GM20431 (cell line): ENCODE data around the gene TMEM18.

Experiments used
- in situ Hi-C: fragments of 300-500 bp; cut with MseI, MboI; formaldehyde crosslinking; loops from one replicate; pipeline ENCODE4 v1.15.0; 2020; ENCODE audit warnings: low sequenced_read_pairs; ENCODE audit not compliant: unreplicated experiment

Gene TMEM18

DNA sequence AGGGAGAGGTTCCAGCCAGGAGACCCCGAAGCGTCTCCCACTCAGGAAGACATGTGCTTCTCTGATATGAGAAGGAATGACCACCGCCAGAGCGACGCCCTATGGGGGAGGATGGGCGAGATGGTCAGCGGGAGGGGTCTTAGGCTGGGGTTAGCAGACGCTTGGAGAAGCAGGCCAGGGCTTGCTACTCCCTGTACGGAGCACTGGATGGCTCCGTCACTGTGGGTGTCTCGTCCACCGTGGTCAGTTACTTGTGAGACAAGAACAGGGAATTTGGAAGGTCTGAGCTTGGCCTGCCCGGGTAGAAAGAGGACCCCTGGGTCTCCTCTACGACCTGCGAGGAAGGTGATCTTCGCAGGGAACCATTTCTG lies 39.8 kb downstream of the TMEM18 start:
- in situ Hi-C loops: no loop called here

GRCh38 chr2:636641-637405 lies 40.4 kb downstream of the TMEM18 start:
- in situ Hi-C loops: no loop called here

DNA sequence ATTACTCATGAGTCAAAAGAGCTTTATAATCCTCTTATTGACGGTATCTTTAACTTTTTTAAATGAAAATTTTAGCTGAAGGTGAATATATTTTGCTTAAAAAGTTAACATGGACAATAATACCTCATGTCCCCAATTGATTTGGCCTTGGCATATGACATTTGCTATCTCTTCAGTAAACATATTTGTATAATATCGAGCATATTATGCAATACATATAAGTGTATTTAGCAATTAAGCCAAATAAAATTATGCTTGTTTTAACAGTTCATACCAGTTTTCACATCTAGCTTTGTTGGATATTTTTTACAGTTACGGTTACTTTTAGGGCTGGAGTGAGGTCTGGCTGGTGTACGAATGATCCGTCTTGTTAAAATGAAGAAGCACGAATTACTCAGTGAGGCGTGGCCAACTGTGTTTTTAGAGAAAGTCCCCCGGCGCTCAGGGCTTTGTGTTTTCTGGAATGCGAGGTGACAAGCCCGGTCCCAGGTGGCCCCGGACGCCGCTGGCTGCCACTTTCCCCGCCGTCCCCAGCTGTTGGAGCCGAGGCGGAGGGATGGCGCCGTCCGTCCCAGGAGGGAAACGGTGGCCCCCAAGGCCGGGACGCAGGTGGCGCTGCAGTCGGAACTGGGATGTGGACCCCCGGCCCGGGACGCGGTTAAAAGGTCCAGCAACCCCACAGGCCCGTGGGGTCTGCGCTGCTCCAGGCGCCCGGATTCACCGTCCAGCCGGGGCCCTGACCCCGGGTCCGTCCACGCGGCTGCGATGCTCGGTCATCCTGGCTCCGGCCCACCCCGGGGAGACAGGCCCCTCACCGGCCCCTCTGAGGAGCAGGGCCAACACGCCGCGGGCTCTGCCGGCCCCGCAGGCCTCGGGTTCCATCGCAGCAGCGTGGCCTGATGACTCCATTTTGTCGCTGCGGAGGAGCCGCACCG lies 41.3 kb downstream of the TMEM18 start:
- in situ Hi-C loops: no loop called here

- in situ Hi-C loops: no loop called here
These were observed 42.4 kb downstream of the TMEM18 start for GRCh38 chr2:634636-635388.

DNA sequence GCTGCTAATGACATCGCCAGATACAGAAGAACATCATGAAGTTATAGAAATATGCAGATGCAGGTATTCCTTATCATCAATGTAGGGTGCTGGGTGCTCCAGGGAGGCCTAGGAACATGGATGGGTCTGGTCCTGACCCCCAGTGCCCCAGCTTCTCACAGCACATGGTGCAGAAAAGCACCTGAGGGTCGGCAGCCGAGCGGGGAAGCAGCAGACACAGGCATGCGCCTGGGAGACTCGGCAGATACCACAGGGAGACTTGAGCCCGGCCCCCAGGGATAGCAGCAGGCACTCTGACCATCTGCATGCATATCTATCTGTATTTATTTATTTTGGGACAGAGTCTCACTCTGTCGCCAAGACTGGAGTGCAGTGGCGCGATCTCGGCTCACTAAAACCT lies 43.2 kb downstream of the TMEM18 start:
- in situ Hi-C loops: no loop called here

GRCh38 chr2:633371-633770 lies 43.8 kb downstream of the TMEM18 start:
- in situ Hi-C loops: no loop called here

DNA sequence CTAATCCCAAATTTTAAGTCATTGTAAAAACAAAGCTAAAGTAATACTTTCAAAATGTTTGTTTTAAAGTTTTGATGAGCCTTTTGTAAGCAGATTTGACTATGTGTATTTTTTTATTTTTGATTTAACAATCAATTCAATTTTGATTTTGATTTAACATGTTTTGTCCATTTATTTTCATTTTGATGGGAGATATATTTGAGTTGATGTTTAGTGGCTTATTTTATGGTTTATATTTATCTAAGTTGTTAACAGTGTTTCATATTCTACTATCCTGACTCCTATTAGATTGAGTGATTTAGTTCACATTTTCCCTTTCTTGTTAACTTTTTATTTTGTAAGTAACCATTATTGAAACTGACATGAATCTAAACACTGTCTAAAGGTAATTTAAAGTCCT lies 44.7 kb downstream of the TMEM18 start:
- in situ Hi-C loops: no loop called here

- in situ Hi-C loops: no loop called here
These were observed 45.5 kb downstream of the TMEM18 start for GRCh38 chr2:631741-632140.

GRCh38 chr2:630451-631320 lies 46.5 kb downstream of the TMEM18 start:
- in situ Hi-C loops: no loop called here

DNA sequence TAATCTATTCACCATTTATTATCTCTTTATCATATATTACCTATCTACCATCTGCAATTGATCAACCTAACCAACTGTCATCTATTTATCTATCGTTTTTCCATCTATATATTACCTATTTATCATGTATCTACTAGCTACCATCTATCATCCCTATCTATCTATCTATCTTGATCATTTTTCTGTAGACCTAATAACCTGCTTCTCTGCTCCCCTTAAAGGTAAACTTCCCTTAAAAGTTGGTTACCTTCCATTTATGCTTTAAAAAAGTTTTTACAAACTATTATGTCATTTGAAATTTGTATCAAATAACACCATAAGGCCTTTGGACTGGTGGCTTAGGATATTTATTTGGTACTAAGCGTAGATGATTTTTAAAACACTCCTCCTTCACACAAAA lies 47.2 kb downstream of the TMEM18 start:
- in situ Hi-C loops: no loop called here

- in situ Hi-C loops: no loop called here
These were observed 48.6 kb downstream of the TMEM18 start for GRCh38 chr2:628651-629050.

GRCh38 chr2:627926-628560 lies 49.2 kb downstream of the TMEM18 start:
- in situ Hi-C loops: no loop called here

DNA sequence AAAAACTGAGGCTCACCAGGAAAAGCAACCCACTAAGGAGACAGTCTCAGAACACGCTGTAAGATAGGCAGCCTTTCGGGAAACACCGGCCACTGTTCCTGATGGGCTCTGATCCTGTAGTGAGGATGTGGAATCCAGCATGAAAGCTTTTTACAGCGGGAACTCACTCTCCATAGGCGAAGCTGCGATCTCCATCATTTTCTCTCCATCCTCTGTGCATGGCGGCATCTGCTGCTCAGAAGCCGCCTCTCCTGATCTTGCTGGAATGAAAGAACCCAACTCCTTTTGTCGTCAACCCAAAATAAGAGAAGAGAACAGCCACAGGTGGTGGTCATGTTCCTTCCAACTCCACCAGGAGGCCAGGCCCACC lies 49.9 kb downstream of the TMEM18 start:
- in situ Hi-C loops: no loop called here

GRCh38 chr2:626491-627339 lies 50.5 kb downstream of the TMEM18 start:
- in situ Hi-C loops: no loop called here

DNA sequence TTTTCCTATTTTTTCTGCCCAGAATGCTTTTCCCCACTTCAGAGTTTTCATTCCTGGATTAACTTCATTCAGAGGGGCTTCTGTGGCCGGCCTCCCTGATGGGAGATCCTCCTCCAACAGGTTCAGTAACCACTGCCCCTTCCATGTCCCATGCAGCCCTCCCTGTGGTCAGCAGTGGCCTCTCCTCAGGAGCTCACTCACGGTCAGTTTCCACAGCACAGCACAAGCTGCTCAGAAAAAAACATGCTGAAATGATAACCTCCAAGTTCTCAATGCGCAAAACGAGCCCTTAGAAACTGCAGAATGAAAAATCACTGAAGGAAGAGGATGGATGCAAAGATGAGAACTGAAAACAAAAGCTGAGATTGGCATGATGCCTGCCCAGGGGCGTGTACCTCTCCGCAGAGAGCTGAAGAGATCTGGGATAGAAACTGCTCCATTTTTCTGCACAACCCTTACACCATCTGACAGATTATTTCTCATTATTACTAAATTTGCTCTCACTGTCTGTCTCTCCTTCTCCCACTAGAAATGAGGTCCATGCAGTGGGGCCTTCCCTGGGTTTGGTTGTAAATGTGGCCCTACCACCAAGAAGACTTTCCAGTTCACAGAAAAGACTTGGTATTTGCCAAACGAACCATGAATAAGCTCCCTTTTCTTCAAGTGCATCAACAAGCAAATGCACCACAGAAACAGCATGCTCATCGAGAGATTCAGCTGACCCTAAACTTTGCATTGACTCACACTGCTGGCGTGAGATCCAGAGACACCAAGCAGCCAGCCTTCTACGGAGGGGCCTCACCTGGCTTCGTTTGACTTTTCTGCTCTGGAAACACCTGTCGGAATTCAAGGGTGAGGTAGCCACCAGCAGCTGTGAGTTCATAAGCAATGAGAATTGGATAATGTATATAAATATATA lies 51.5 kb downstream of the TMEM18 start:
- in situ Hi-C loops: no loop called here

DNA sequence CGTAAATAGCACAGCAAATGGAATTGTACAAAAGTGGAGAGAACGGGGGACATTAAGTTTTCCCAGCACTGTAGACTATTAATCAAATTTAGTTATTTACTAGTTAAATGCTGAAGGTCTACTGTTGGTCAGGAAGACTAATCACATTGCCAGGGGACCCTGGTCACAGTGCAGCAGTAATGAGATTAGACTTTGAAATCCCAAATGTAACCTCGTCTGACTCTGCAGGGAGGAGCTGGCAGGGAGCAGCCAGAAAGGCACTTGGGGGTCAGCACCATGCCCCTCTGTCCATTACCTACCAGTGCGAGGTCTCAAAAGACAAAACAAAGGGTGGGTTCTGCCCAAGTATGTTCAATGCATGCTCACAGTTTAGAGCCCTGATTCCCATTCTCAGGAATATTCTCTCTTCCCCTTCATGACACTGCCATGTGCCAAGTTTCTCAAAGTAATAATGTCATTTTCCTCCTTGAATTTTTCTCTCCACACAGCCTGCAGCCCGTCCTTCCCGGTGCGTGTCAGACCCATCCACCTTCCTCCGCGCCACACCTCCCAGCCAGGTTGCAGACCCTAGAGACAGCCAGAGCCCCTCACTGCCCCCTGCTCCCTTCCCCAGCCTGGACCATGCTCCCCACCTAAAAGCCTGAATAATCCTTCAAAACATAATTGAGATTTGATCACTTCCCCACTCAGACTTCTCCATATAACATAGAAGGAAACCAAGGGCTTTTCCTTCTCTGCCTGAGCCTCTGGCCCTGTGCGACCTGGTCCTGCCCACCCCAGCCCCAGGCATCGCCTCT lies 52.5 kb downstream of the TMEM18 start:
- in situ Hi-C loops: no loop called here

DNA sequence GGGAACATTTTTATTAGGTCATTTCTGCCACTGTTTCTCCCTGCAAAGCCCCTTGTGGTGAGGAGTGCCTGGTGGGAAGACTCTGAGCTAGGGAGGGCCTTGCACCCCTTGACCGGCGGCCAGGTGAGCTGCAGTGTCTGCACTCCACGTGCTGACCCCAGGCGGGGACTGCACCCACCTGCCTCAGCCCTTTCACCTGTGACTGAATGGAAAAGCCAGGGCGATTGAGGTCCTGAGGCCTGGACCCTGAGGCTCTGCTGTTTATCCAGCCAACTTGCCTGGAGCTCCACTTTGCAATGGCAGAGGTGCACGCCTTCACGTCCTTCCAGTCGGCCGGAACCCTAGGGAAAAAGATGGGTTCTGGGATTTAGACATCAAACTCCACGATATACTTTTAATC lies 53.1 kb downstream of the TMEM18 start:
- in situ Hi-C loops: no loop called here
